HepG2 (cell line): ENCODE results near the gene ADGRG1. TPM values are rescaled to one million over a fixed set of nuclear protein-coding genes. Genes with fewer than 3 reads are reported as not detected.
A peak's percentile ranks its signal among the peaks of the same experiment; 100 is the strongest.

Source experiments
- BHLHE40 ChIP-seq: IDR thresholded peaks from 2 replicates; pipeline ENCODE4 v1.6.1; 2011; ENCODE audit warnings: low read length, improper control_type of control experiment
- EEA1 ChIP-seq: sonication (generic); formaldehyde crosslinking; IDR thresholded peaks from 2 replicates; pipeline ENCODE4 v1.5.1; 2020; ENCODE audit warnings: mild to moderate bottlenecking, missing genetic modification reagents, borderline replicate concordance
- FOXJ3 ChIP-seq: sonication (generic); formaldehyde crosslinking; IDR thresholded peaks from 2 replicates; pipeline ENCODE4 v1.4.0; 2020; ENCODE audit warnings: missing genetic modification reagents, mild to moderate bottlenecking, borderline replicate concordance
- GABPB1 ChIP-seq: IDR thresholded peaks from 2 replicates; pipeline ENCODE4 v1.6.1; 2016; ENCODE audit warnings: mild to moderate bottlenecking, missing genetic modification reagents, moderate library complexity, missing compliant biosample characterization
- IKZF1 ChIP-seq: fragments of 450-650 bp; IDR thresholded peaks from 2 replicates; pipeline ENCODE4 v1.7.1; 2016
- JUN ChIP-seq: sonication (generic); formaldehyde crosslinking; IDR thresholded peaks from 2 replicates; pipeline ENCODE4 v1.4.0; 2020; ENCODE audit warnings: mild to moderate bottlenecking, missing genetic modification reagents
- KDM2A ChIP-seq: sonication (generic); formaldehyde crosslinking; IDR thresholded peaks from 2 replicates; pipeline ENCODE4 v1.4.0; 2020; ENCODE audit warnings: low read depth, missing genetic modification reagents, borderline replicate concordance
- RELA ChIP-seq: sonication (generic); formaldehyde crosslinking; IDR thresholded peaks from 2 replicates; pipeline ENCODE4 v1.4.0; 2020; ENCODE audit warnings: missing genetic modification reagents
- RXRB ChIP-seq: IDR thresholded peaks from 2 replicates; pipeline ENCODE4 v1.6.1; 2016; ENCODE audit warnings: borderline replicate concordance, missing genetic modification reagents, missing compliant biosample characterization
- SNAI1 ChIP-seq: sonication (generic); formaldehyde crosslinking; IDR thresholded peaks from 2 replicates; pipeline ENCODE4 v1.5.0; 2020; ENCODE audit warnings: mild to moderate bottlenecking, missing genetic modification reagents, borderline replicate concordance
- ZBTB20 ChIP-seq: sonication (generic); formaldehyde crosslinking; IDR thresholded peaks from 2 replicates; pipeline ENCODE4 v1.8.1; 2023; ENCODE audit warnings: missing genetic modification reagents, low read depth, mild to moderate bottlenecking, borderline replicate concordance
- ZNF224 ChIP-seq: sonication (generic); formaldehyde crosslinking; IDR thresholded peaks from 2 replicates; pipeline ENCODE4 v1.5.0; 2020; ENCODE audit warnings: mild to moderate bottlenecking, missing genetic modification reagents
- ZNF274 ChIP-seq: sonication (generic); formaldehyde crosslinking; IDR thresholded peaks from 2 replicates; pipeline ENCODE4 v1.5.1; 2020; ENCODE audit warnings: mild to moderate bottlenecking, missing genetic modification reagents
- ZNF333 ChIP-seq: sonication (generic); formaldehyde crosslinking; IDR thresholded peaks from 2 replicates; pipeline ENCODE4 v1.4.0; 2020; ENCODE audit warnings: mild to moderate bottlenecking, missing genetic modification reagents, borderline replicate concordance
- ZNF460 ChIP-seq: sonication (generic); formaldehyde crosslinking; IDR thresholded peaks from 2 replicates; pipeline ENCODE4 v1.5.1; 2020; ENCODE audit warnings: missing genetic modification reagents, mild to moderate bottlenecking, borderline replicate concordance
- ZNF674 ChIP-seq: sonication (generic); formaldehyde crosslinking; IDR thresholded peaks from 2 replicates; pipeline ENCODE4 v1.5.0; 2020; ENCODE audit warnings: low read depth, mild to moderate bottlenecking, missing genetic modification reagents
- ZNF850 ChIP-seq: sonication (generic); formaldehyde crosslinking; conservative IDR thresholded peaks from 2 replicates; pipeline ENCODE4 v1.9.0; 2021; ENCODE audit warnings: mild to moderate bottlenecking, missing genetic modification reagents
- ZSCAN20 ChIP-seq: sonication (generic); formaldehyde crosslinking; IDR thresholded peaks from 2 replicates; pipeline ENCODE4 v1.4.0; 2020; ENCODE audit warnings: missing genetic modification reagents, mild to moderate bottlenecking, borderline replicate concordance
- polyA plus RNA-seq, 8 experiments: library from polyadenylated mRNA; depleted of rRNA in 3 of 8; stranded (reverse) in 7 of 8; unstranded in 1 of 8; fragments of >200 nt; fragmentation: Illumina TruSeq in 4 of 8; extraction: Trizol in 4 of 8; gene quantifications; 2 replicates each; pipeline versions ENCODE4 v1.2.1 to v1.2.3, GENCODE V29; 2011 to 2016; ENCODE audit warnings: low read depth in 4 of 8, missing spikeins in 1 of 8, mixed read lengths in 1 of 8; ENCODE audit not compliant: insufficient read depth in 1 of 8
- total RNA-seq, 5 experiments: library from RNA; depleted of rRNA; stranded (reverse); fragments of >200 nt; fragmentation: Illumina TruSeq; extraction: Trizol; gene quantifications; 2 replicates each; pipeline ENCODE4 v1.2.3, GENCODE V29; 2016; ENCODE audit warnings: low read depth in 1 of 5
- TF ChIP-seq, protein P1 (sequence below), 2 experiments: fragments of 450-650 bp in 1 of 2; sonication (generic) in 1 of 2; formaldehyde crosslinking; IDR thresholded peaks; 2 replicates each; pipeline versions ENCODE4 v1.5.0 to v1.8.0; 2020 to 2022; ENCODE audit warnings: mild to moderate bottlenecking in 1 of 2, missing genetic modification reagents in 1 of 2
- TF ChIP-seq, protein P2 (sequence below): sonication (generic); formaldehyde crosslinking; IDR thresholded peaks from 2 replicates; pipeline ENCODE4 v1.9.0; 2022; ENCODE audit warnings: missing genetic modification reagents, mild to moderate bottlenecking, borderline replicate concordance
- TF ChIP-seq, protein P3 (sequence below): sonication (generic); formaldehyde crosslinking; IDR thresholded peaks from 2 replicates; pipeline ENCODE4 v1.4.0; 2020; ENCODE audit warnings: missing genetic modification reagents
- TF ChIP-seq, protein P4 (sequence below): IDR thresholded peaks from 2 replicates; pipeline ENCODE4 v1.6.1; 2016

ADGRG1 gene
- total and polyA plus RNA-seq, 2 of the 13 experiments (the other 11 are each of a cell fraction or from before 2014, with no cell fraction given): 2.7 to 5.9 TPM

DNA sequence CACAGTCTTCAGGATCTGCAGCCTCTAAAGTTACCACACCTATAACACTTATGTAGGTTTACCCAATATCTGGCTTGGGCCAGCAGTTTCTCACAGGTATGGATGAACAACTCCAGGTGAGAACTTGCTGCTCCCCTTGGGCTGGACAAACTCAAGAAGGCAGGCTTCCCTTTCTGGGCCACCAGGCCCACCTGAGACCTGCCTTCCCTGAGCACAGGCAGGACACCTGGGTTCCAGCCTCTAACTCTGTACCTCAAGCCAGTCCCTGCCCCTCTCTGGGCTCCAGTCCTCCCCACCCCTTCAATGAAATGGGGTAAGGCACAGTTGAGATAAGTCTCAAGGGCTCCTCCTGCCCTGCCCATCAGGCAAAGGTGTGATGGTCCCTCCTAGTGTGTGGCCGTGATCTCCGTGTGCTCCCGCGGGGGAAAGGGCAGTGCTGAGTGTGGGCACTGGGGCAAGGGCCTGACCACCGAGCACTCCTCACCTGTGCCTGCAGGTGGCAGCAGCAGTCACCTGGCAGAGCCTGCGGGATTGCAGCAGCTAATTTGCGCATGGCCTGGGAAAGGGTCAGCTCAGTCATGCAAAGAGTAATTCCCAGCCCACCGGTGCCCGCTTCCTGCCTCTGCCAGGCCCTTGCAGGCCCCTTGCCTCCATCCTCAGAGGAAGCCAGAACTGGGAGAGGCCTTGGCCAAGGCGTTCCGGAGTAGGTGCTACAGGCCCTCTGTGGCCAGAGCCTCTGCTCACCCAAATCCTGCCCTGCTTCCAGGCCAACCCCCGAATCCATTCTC, 28.2 kb upstream of the ADGRG1 start (continued):
- TF ChIP-seq, protein P1, sequence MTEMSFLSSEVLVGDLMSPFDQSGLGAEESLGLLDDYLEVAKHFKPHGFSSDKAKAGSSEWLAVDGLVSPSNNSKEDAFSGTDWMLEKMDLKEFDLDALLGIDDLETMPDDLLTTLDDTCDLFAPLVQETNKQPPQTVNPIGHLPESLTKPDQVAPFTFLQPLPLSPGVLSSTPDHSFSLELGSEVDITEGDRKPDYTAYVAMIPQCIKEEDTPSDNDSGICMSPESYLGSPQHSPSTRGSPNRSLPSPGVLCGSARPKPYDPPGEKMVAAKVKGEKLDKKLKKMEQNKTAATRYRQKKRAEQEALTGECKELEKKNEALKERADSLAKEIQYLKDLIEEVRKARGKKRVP (CRISPR knock-in tag; IDR thresholded peaks at IDR 0.05): no peak
- TF ChIP-seq ZSCAN20 (CRISPR knock-in tag) (no peak), SNAI1 (CRISPR knock-in tag) (peak; percentile 63; the same call in 1 of the 2 replicates), FOXJ3 (CRISPR knock-in tag) (no peak), GABPB1 (CRISPR knock-in tag) (peak; percentile 59), ZNF460 (CRISPR knock-in tag) (no peak), ZNF850 (CRISPR knock-in tag) (no peak), BHLHE40 (peak; percentile 31; the same call in 1 of the 2 replicates), ZBTB20 (CRISPR knock-in tag) (no peak), KDM2A (CRISPR knock-in tag) (peak; percentile 75), RELA (CRISPR knock-in tag) (0 out of 2 replicates have a peak, but pooled peaks have one; percentile 60), ZNF274 (CRISPR knock-in tag) (peak; percentile 60; the same call in 1 of the 2 replicates), ZNF224 (no peak), EEA1 (CRISPR knock-in tag) (no peak), JUN (CRISPR knock-in tag) (no peak), IKZF1 (no peak), ZNF333 (peak; percentile 59; the same call in 1 of the 2 replicates), RXRB (CRISPR knock-in tag) (peak; percentile 73), ZNF674 (CRISPR knock-in tag) (no peak)
- TF ChIP-seq, protein P2, sequence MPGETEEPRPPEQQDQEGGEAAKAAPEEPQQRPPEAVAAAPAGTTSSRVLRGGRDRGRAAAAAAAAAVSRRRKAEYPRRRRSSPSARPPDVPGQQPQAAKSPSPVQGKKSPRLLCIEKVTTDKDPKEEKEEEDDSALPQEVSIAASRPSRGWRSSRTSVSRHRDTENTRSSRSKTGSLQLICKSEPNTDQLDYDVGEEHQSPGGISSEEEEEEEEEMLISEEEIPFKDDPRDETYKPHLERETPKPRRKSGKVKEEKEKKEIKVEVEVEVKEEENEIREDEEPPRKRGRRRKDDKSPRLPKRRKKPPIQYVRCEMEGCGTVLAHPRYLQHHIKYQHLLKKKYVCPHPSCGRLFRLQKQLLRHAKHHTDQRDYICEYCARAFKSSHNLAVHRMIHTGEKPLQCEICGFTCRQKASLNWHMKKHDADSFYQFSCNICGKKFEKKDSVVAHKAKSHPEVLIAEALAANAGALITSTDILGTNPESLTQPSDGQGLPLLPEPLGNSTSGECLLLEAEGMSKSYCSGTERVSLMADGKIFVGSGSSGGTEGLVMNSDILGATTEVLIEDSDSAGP (CRISPR knock-in tag): peak; percentile 71; the same call in 1 of the 2 replicates
- TF ChIP-seq, protein P3, sequence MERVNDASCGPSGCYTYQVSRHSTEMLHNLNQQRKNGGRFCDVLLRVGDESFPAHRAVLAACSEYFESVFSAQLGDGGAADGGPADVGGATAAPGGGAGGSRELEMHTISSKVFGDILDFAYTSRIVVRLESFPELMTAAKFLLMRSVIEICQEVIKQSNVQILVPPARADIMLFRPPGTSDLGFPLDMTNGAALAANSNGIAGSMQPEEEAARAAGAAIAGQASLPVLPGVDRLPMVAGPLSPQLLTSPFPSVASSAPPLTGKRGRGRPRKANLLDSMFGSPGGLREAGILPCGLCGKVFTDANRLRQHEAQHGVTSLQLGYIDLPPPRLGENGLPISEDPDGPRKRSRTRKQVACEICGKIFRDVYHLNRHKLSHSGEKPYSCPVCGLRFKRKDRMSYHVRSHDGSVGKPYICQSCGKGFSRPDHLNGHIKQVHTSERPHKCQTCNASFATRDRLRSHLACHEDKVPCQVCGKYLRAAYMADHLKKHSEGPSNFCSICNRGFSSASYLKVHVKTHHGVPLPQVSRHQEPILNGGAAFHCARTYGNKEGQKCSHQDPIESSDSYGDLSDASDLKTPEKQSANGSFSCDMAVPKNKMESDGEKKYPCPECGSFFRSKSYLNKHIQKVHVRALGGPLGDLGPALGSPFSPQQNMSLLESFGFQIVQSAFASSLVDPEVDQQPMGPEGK (CRISPR knock-in tag): peak; percentile 46; the same call in 1 of the 2 replicates
- TF ChIP-seq, protein P4, sequence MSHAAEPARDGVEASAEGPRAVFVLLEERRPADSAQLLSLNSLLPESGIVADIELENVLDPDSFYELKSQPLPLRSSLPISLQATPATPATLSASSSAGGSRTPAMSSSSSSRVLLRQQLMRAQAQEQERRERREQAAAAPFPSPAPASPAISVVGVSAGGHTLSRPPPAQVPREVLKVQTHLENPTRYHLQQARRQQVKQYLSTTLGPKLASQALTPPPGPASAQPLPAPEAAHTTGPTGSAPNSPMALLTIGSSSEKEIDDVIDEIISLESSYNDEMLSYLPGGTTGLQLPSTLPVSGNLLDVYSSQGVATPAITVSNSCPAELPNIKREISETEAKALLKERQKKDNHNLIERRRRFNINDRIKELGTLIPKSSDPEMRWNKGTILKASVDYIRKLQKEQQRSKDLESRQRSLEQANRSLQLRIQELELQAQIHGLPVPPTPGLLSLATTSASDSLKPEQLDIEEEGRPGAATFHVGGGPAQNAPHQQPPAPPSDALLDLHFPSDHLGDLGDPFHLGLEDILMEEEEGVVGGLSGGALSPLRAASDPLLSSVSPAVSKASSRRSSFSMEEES (CRISPR knock-in tag): 0 out of 2 replicates have a peak, but pooled peaks have one; percentile 18
